Epithelial cell of proximal tubule (primary cell): ENCODE data around the gene LRRC8D. TPM values are rescaled to one million over a fixed set of nuclear protein-coding genes. Genes with fewer than 3 reads are reported as not detected.

ENCODE experiments used
- DNase-seq: peaks from one replicate; pipeline ENCODE4 v3.0.0-alpha.2; 2011; ENCODE audit warnings: low read depth
- H3K4me3 ChIP-seq: 2 replicates; pipeline ENCODE4 v1.5.1; 2011; ENCODE audit warnings: low read depth, mild to moderate bottlenecking, low read length
- CTCF ChIP-seq: conservative IDR thresholded peaks from 2 replicates; pipeline ENCODE4 v1.5.1; 2012; ENCODE audit warnings: low read depth, mild to moderate bottlenecking, low read length
- total RNA-seq: library from RNA; depleted of rRNA; stranded (reverse); fragments of >200 nt; gene quantifications from 2 replicates; pipeline ENCODE4 v1.2.3, GENCODE V29; 2015

The LRRC8D gene
- total RNA-seq, 1 donor from 2014 or later: 33.8 TPM

- no peak overlapping the region for H3K4me3 ChIP-seq
- DNase-seq: no peak
- no peak for TF ChIP-seq CTCF
These were observed 111.9 kb downstream of the LRRC8D start for GRCh38 chr1:89932598-89933364.

- H3K4me3 ChIP-seq: no peak overlapping the region
- DNase-seq: no peak
- no peak for TF ChIP-seq CTCF
These were observed 113.6 kb downstream of the LRRC8D start for GRCh38 chr1:89934461-89934860.

GRCh38 chr1:89935235-89935634, 114.4 kb downstream of the LRRC8D start:
- no peak for DNase-seq
- no peak for TF ChIP-seq CTCF
- H3K4me3 ChIP-seq: no peak overlapping the region

GRCh38 chr1:89936694-89937093, 115.9 kb downstream of the LRRC8D start:
- TF ChIP-seq CTCF: no peak
- no peak for DNase-seq
- no peak overlapping the region for H3K4me3 ChIP-seq

- TF ChIP-seq CTCF: no peak
- H3K4me3 ChIP-seq: no peak overlapping the region
- no peak for DNase-seq
These were observed 117.6 kb downstream of the LRRC8D start for GRCh38 chr1:89938171-89939055.

- H3K4me3 ChIP-seq: no peak overlapping the region
- no peak for TF ChIP-seq CTCF
- no peak for DNase-seq
These were observed 118.3 kb downstream of the LRRC8D start for GRCh38 chr1:89939059-89939570.
